Right hindlimb (tissue), 1 donor: ENCODE data around the gene SH3RF3.
A peak's percentile ranks its signal among the peaks of the same experiment; 100 is the strongest.
"Not testable (repeated sequence)": the region's sequence is repeated elsewhere in the genome, so short reads cannot be mapped to it uniquely, and the experiment has no call there.

ENCODE experiments used
- DNase-seq: peaks from one replicate; pipeline ENCODE4 v3.0.0-alpha.2; 2018

Gene SH3RF3

GRCh38 chr2:109222825-109223471 is 93.9 kb downstream of the SH3RF3 start:
- no peak for DNase-seq

GRCh38 chr2:109223490-109223889 is 94.5 kb downstream of the SH3RF3 start:
- DNase-seq: no peak

GRCh38 chr2:109224341-109224740 is 95.3 kb downstream of the SH3RF3 start:
- DNase-seq: not testable (repeated sequence)

- DNase-seq: no peak
Measured at GRCh38 chr2:109225170-109225782, 96.3 kb downstream of the SH3RF3 start.

GRCh38 chr2:109226128-109226527 is 97.1 kb downstream of the SH3RF3 start:
- no peak for DNase-seq

GRCh38 chr2:109226622-109227021 is 97.6 kb downstream of the SH3RF3 start:
- no peak for DNase-seq

GRCh38 chr2:109229094-109229675 is 100.2 kb downstream of the SH3RF3 start:
- DNase-seq: no peak

GRCh38 chr2:109230941-109231420 is 102.0 kb downstream of the SH3RF3 start:
- no peak for DNase-seq

GRCh38 chr2:109231428-109231827 is 102.4 kb downstream of the SH3RF3 start:
- DNase-seq: no peak

GRCh38 chr2:109231996-109232705 is 103.1 kb downstream of the SH3RF3 start:
- DNase-seq: no peak

GRCh38 chr2:109232909-109233308 is 103.9 kb downstream of the SH3RF3 start:
- no peak for DNase-seq

GRCh38 chr2:109233643-109234042 is 104.6 kb downstream of the SH3RF3 start:
- no peak for DNase-seq

GRCh38 chr2:109234355-109234754 is 105.3 kb downstream of the SH3RF3 start:
- no peak for DNase-seq

- DNase-seq: no peak
Measured at GRCh38 chr2:109236147-109236546, 107.1 kb downstream of the SH3RF3 start.

GRCh38 chr2:109237792-109238191 is 108.8 kb downstream of the SH3RF3 start:
- no peak for DNase-seq

- peak; percentile 55 for DNase-seq
Measured at GRCh38 chr2:109238580-109238979, 109.6 kb downstream of the SH3RF3 start.

GRCh38 chr2:109239720-109240119 is 110.7 kb downstream of the SH3RF3 start:
- DNase-seq: no peak

GRCh38 chr2:109242210-109242653 is 113.2 kb downstream of the SH3RF3 start:
- no peak for DNase-seq

GRCh38 chr2:109242654-109243331 is 113.8 kb downstream of the SH3RF3 start:
- DNase-seq: peak; percentile 45

GRCh38 chr2:109243526-109244303 is 114.7 kb downstream of the SH3RF3 start:
- no peak for DNase-seq

GRCh38 chr2:109244304-109244582 is 115.2 kb downstream of the SH3RF3 start:
- DNase-seq: no peak

- no peak for DNase-seq
Measured at GRCh38 chr2:109244750-109245382, 115.9 kb downstream of the SH3RF3 start.
